Measurements from ENCODE around the gene NGEF. TPM values are rescaled to one million over a fixed set of nuclear protein-coding genes. Genes with fewer than 3 reads are reported as not detected.
A peak's percentile ranks its signal among the peaks of the same experiment; 100 is the strongest.

Gene NGEF
- total RNA-seq, 2 experiments from 2014 or later: not detected

- Mint-ChIP-seq H3K9me3 (no peaks in the 10 kb centered on the region), H3K27me3 (no peaks in the 10 kb centered on the region), H3K36me3 (ENCODE audit: low read depth) (peaks cover 86% of the 10 kb centered on the region), H3K27ac (peak overlapping the region; percentile 75), H3K4me3 (peak overlapping the region; percentile 1), H3K4me1 (ENCODE audit: low read depth) (peaks cover 35% of the 10 kb centered on the region)
- ChIA-PET CTCF (no interaction called here), POLR2A (no interaction called here)
- H3K36me3 ChIP-seq (ENCODE audit: insufficient read depth, low read length): peaks cover 71% of the 10 kb centered on the region
- H3K4me3 ChIP-seq (ENCODE audit: low read length): no peak overlapping the region
- TF ChIP-seq CTCF (IDR thresholded peaks at IDR 0.05): no peak
- H3K9me3 ChIP-seq (ENCODE audit: control insufficient read depth in 1 of 2, insufficient read depth in 1 of 2, low read length in 2 of 2): no peaks in the 10 kb centered on the region
- intact Hi-C loops (cut with DNase I, micrococcal nuclease): no loop called here
- H3K27me3 ChIP-seq (ENCODE audit: control insufficient read depth in 1 of 2, insufficient read depth in 2 of 2, low read length in 2 of 2): no peaks in the 10 kb centered on the region
- H3K4me1 ChIP-seq (ENCODE audit: insufficient read depth, low read length): peaks cover 19% of the 10 kb centered on the region
- H3K27ac ChIP-seq (ENCODE audit: low read depth in 1 of 2, low read length in 2 of 2): peak overlapping the region; percentile 31 to 39
- DNase-seq: peak; percentile 24 to 81 (median 60)
- peak; percentile 92 for ATAC-seq (ENCODE audit: poor library complexity)
Measured at GRCh38 chr2:232838406-232838874, 174.6 kb downstream of the NGEF start.

GRCh38 chr2:232836934-232837333 is 176.1 kb downstream of the NGEF start:
- DNase-seq: no peak
- Mint-ChIP-seq H3K27me3 (no peaks in the 10 kb centered on the region), H3K4me1 (ENCODE audit: low read depth) (peaks cover 35% of the 10 kb centered on the region), H3K9me3 (no peaks in the 10 kb centered on the region), H3K27ac (peak overlapping the region; percentile 68), H3K4me3 (no peak overlapping the region), H3K36me3 (ENCODE audit: low read depth) (peaks cover 90% of the 10 kb centered on the region)
- no peak overlapping the region for H3K27ac ChIP-seq (ENCODE audit: low read depth in 1 of 2, low read length in 2 of 2)
- peaks cover 19% of the 10 kb centered on the region for H3K4me1 ChIP-seq (ENCODE audit: insufficient read depth, low read length)
- no peaks in the 10 kb centered on the region for H3K9me3 ChIP-seq (ENCODE audit: control insufficient read depth in 1 of 2, insufficient read depth in 1 of 2, low read length in 2 of 2)
- TF ChIP-seq CTCF (IDR thresholded peaks at IDR 0.05): no peak
- intact Hi-C loops (cut with DNase I, micrococcal nuclease): no loop called here
- no peak overlapping the region for H3K4me3 ChIP-seq (ENCODE audit: low read length)
- ATAC-seq (ENCODE audit: poor library complexity): no peak
- peaks cover 74% of the 10 kb centered on the region for H3K36me3 ChIP-seq (ENCODE audit: insufficient read depth, low read length)
- H3K27me3 ChIP-seq (ENCODE audit: control insufficient read depth in 1 of 2, insufficient read depth in 2 of 2, low read length in 2 of 2): no peaks in the 10 kb centered on the region
- ChIA-PET POLR2A (no interaction called here), CTCF (no interaction called here)

GRCh38 chr2:232835687-232836208 is 177.3 kb downstream of the NGEF start:
- intact Hi-C loops (cut with DNase I, micrococcal nuclease): no loop called here
- ATAC-seq (ENCODE audit: poor library complexity): no peak
- Mint-ChIP-seq H3K4me1 (ENCODE audit: low read depth) (peaks cover 35% of the 10 kb centered on the region), H3K36me3 (ENCODE audit: low read depth) (peaks cover 92% of the 10 kb centered on the region), H3K27ac (no peak overlapping the region), H3K9me3 (no peaks in the 10 kb centered on the region), H3K4me3 (no peak overlapping the region), H3K27me3 (no peaks in the 10 kb centered on the region)
- no peak for DNase-seq
- no peak overlapping the region for H3K4me3 ChIP-seq (ENCODE audit: low read length)
- TF ChIP-seq CTCF (IDR thresholded peaks at IDR 0.05): no peak
- no peaks in the 10 kb centered on the region for H3K27me3 ChIP-seq (ENCODE audit: control insufficient read depth in 1 of 2, insufficient read depth in 2 of 2, low read length in 2 of 2)
- H3K36me3 ChIP-seq (ENCODE audit: insufficient read depth, low read length): peaks cover 75% of the 10 kb centered on the region
- POLR2A ChIA-PET: no interaction called here
- CTCF ChIA-PET: no interaction called here
- H3K9me3 ChIP-seq (ENCODE audit: control insufficient read depth in 1 of 2, insufficient read depth in 1 of 2, low read length in 2 of 2): no peaks in the 10 kb centered on the region
- no peak overlapping the region for H3K27ac ChIP-seq (ENCODE audit: low read depth in 1 of 2, low read length in 2 of 2)
- peaks cover 19% of the 10 kb centered on the region for H3K4me1 ChIP-seq (ENCODE audit: insufficient read depth, low read length)

All from CD4-positive, alpha-beta T cell (primary cell).